WTC11 (cell line): Measurements from ENCODE around the gene DCAF17. TPM values are rescaled to one million over a fixed set of nuclear protein-coding genes. Genes with fewer than 3 reads are reported as not detected.

ENCODE experiments used
- ATAC-seq: fragments of 200-7000 bp; cut with Tn5 transposase; 2 replicates; pipeline ENCODE4 v1.10.0; 2021; ENCODE audit warnings: mild to moderate bottlenecking, moderate library complexity
- CTCF ChIA-PET: fragments of 300-600 bp; sonication (Branson Sonifier 250); formaldehyde crosslinking; loops from one replicate; lab custom pipeline; 2021; ENCODE audit warnings: antibody characterized with exemption; lab: Charles Lee
- POLR2A ChIA-PET: fragments of 350-600 bp; sonication (Branson Sonifier 250); formaldehyde crosslinking; loops from one replicate; lab custom pipeline; 2021; ENCODE audit warnings: antibody characterized with exemption; lab: Charles Lee
- DNase-seq: peaks from one replicate; pipeline ENCODE4 v3.0.0; 2021; ENCODE audit warnings: low spot score
- H3K27ac Mint-ChIP-seq: 2 replicates; pipeline ENCODE4 v1.8.0; 2021; ENCODE audit warnings: mixed read lengths
- H3K27me3 Mint-ChIP-seq: 2 replicates; pipeline ENCODE4 v1.8.0; 2021; ENCODE audit warnings: low read depth, mild to moderate bottlenecking, moderate library complexity, mixed read lengths
- H3K36me3 Mint-ChIP-seq: 2 replicates; pipeline ENCODE4 v1.8.0; 2021; ENCODE audit warnings: mixed read lengths
- H3K4me1 Mint-ChIP-seq: 2 replicates; pipeline ENCODE4 v1.8.0; 2022; ENCODE audit warnings: mixed read lengths
- H3K4me3 Mint-ChIP-seq: 2 replicates; pipeline ENCODE4 v1.8.0; 2021; ENCODE audit warnings: mild to moderate bottlenecking, moderate library complexity, mixed read lengths
- H3K9me3 Mint-ChIP-seq: 2 replicates; pipeline ENCODE4 v1.8.0; 2021; ENCODE audit warnings: mixed read lengths
- CBFB ChIP-seq: sonication (generic); formaldehyde crosslinking; IDR thresholded peaks from 2 replicates; pipeline ENCODE4 v1.8.1; 2022; ENCODE audit warnings: mild to moderate bottlenecking, low read depth, missing genetic modification reagents
- CREB1 ChIP-seq: sonication (generic); formaldehyde crosslinking; IDR thresholded peaks from 2 replicates; pipeline ENCODE4 v1.8.0; 2023; ENCODE audit warnings: mild to moderate bottlenecking, missing genetic modification reagents
- EMX1 ChIP-seq: fragments of 250-450 bp; sonication (Bioruptor Pico); IDR thresholded peaks from 2 replicates; pipeline ENCODE4 v1.8.0; 2021; ENCODE audit warnings: mild to moderate bottlenecking
- FOXP1 ChIP-seq: sonication (generic); formaldehyde crosslinking; IDR thresholded peaks from 2 replicates; pipeline ENCODE4 v1.8.0; 2022; ENCODE audit warnings: missing genetic modification reagents, mild to moderate bottlenecking, moderate library complexity, borderline replicate concordance
- GABPB1 ChIP-seq: sonication (generic); formaldehyde crosslinking; IDR thresholded peaks from 2 replicates; pipeline ENCODE4 v1.8.1; 2023; ENCODE audit warnings: mild to moderate bottlenecking, missing genetic modification reagents
- GTF2I ChIP-seq: fragments of 250-450 bp; sonication (Bioruptor Pico); conservative IDR thresholded peaks from 2 replicates; pipeline ENCODE4 v1.4.0; 2021; ENCODE audit warnings: mild to moderate bottlenecking
- IRF2 ChIP-seq: sonication (generic); formaldehyde crosslinking; IDR thresholded peaks from 2 replicates; pipeline ENCODE4 v1.8.0; 2022; ENCODE audit warnings: low read depth, missing genetic modification reagents, borderline replicate concordance
- JUN ChIP-seq: sonication (generic); formaldehyde crosslinking; IDR thresholded peaks from 2 replicates; pipeline ENCODE4 v1.8.0; 2023; ENCODE audit warnings: mild to moderate bottlenecking, missing genetic modification reagents
- KAT7 ChIP-seq: sonication (generic); formaldehyde crosslinking; IDR thresholded peaks from 2 replicates; pipeline ENCODE4 v1.8.1; 2023; ENCODE audit warnings: missing genetic modification reagents, mild to moderate bottlenecking, borderline replicate concordance
- MYBL2 ChIP-seq: sonication (generic); formaldehyde crosslinking; IDR thresholded peaks from 2 replicates; pipeline ENCODE4 v1.8.1; 2023; ENCODE audit warnings: mild to moderate bottlenecking, moderate library complexity, missing genetic modification reagents
- NFE2L1 ChIP-seq: sonication (generic); formaldehyde crosslinking; IDR thresholded peaks from 2 replicates; pipeline ENCODE4 v1.8.1; 2023; ENCODE audit warnings: missing genetic modification reagents
- NFYB ChIP-seq: sonication (generic); formaldehyde crosslinking; conservative IDR thresholded peaks from 2 replicates; pipeline ENCODE4 v1.8.0; 2022; ENCODE audit warnings: low read depth, missing genetic modification reagents
- SMAD4 ChIP-seq: sonication (generic); formaldehyde crosslinking; IDR thresholded peaks from 2 replicates; pipeline ENCODE4 v1.8.0; 2022; ENCODE audit warnings: mild to moderate bottlenecking, missing genetic modification reagents
- total RNA-seq: library from RNA; stranded (reverse); gene quantifications from 3 replicates; pipeline ENCODE4 v1.2.3, GENCODE V29; 2021
- TF ChIP-seq, protein P1 (sequence below): sonication (generic); formaldehyde crosslinking; IDR thresholded peaks from 2 replicates; pipeline ENCODE4 v1.8.1; 2023; ENCODE audit warnings: mild to moderate bottlenecking, missing genetic modification reagents
- TF ChIP-seq, protein P2 (sequence below): fragments of 250-450 bp; sonication (Bioruptor Pico); IDR thresholded peaks from 2 replicates; pipeline ENCODE4 v1.9.0; 2021; ENCODE audit warnings: mild to moderate bottlenecking
- TF ChIP-seq, protein P3 (sequence below): fragments of 200-600 bp; IDR thresholded peaks from 2 replicates; pipeline ENCODE4 v1.8.0; 2022; ENCODE audit warnings: antibody characterized with exemption
- TF ChIP-seq, protein P4 (sequence below): sonication (generic); formaldehyde crosslinking; IDR thresholded peaks from 2 replicates; pipeline ENCODE4 v1.8.0; 2023; ENCODE audit warnings: missing genetic modification reagents
- TF ChIP-seq, protein P5 (sequence below): sonication (generic); formaldehyde crosslinking; IDR thresholded peaks from 2 replicates; pipeline ENCODE4 v1.8.0; 2022; ENCODE audit warnings: mild to moderate bottlenecking, missing genetic modification reagents
- TF ChIP-seq, protein P6 (sequence below): sonication (generic); formaldehyde crosslinking; IDR thresholded peaks from 2 replicates; pipeline ENCODE4 v1.8.0; 2023; ENCODE audit warnings: mild to moderate bottlenecking, missing genetic modification reagents
- TF ChIP-seq, protein P7 (sequence below): sonication (generic); formaldehyde crosslinking; IDR thresholded peaks from 2 replicates; pipeline ENCODE4 v1.8.1; 2023; ENCODE audit warnings: mild to moderate bottlenecking, missing genetic modification reagents, moderate library complexity

DCAF17 gene
- total RNA-seq, 1 experiment from 2014 or later, result 27.2 TPM

DNA sequence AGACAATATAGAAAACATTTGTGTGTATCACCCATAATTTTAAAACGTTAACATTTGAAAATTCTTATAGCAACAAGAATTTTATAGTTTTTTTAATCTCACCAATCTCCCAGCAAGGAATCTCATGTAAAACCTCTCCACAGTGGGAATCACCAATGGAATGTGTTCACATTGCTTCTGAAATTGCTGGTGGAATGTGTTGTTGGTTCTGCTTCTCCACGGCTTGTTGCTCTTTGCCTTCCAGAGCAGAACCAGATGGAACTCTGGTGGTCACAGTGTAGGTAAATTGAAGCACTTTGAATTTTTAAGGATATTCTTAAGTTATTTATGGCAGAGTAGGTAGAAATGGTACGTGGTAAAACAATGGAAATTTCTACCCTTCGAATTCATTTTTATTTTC, 35.1 kb downstream of the DCAF17 start (continued):
- TF ChIP-seq, protein P1, sequence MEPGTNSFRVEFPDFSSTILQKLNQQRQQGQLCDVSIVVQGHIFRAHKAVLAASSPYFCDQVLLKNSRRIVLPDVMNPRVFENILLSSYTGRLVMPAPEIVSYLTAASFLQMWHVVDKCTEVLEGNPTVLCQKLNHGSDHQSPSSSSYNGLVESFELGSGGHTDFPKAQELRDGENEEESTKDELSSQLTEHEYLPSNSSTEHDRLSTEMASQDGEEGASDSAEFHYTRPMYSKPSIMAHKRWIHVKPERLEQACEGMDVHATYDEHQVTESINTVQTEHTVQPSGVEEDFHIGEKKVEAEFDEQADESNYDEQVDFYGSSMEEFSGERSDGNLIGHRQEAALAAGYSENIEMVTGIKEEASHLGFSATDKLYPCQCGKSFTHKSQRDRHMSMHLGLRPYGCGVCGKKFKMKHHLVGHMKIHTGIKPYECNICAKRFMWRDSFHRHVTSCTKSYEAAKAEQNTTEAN (CRISPR knock-in tag), result no peak
- TF ChIP-seq CREB1, result no peak
- TF ChIP-seq, protein P2, sequence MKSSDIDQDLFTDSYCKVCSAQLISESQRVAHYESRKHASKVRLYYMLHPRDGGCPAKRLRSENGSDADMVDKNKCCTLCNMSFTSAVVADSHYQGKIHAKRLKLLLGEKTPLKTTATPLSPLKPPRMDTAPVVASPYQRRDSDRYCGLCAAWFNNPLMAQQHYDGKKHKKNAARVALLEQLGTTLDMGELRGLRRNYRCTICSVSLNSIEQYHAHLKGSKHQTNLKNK, result no peak
- TF ChIP-seq NFYB (CRISPR knock-in tag), result no peak
- TF ChIP-seq, protein P3, sequence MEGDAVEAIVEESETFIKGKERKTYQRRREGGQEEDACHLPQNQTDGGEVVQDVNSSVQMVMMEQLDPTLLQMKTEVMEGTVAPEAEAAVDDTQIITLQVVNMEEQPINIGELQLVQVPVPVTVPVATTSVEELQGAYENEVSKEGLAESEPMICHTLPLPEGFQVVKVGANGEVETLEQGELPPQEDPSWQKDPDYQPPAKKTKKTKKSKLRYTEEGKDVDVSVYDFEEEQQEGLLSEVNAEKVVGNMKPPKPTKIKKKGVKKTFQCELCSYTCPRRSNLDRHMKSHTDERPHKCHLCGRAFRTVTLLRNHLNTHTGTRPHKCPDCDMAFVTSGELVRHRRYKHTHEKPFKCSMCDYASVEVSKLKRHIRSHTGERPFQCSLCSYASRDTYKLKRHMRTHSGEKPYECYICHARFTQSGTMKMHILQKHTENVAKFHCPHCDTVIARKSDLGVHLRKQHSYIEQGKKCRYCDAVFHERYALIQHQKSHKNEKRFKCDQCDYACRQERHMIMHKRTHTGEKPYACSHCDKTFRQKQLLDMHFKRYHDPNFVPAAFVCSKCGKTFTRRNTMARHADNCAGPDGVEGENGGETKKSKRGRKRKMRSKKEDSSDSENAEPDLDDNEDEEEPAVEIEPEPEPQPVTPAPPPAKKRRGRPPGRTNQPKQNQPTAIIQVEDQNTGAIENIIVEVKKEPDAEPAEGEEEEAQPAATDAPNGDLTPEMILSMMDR, result no peak
- TF ChIP-seq, protein P4, sequence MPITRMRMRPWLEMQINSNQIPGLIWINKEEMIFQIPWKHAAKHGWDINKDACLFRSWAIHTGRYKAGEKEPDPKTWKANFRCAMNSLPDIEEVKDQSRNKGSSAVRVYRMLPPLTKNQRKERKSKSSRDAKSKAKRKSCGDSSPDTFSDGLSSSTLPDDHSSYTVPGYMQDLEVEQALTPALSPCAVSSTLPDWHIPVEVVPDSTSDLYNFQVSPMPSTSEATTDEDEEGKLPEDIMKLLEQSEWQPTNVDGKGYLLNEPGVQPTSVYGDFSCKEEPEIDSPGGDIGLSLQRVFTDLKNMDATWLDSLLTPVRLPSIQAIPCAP (CRISPR knock-in tag), result no peak

DNA sequence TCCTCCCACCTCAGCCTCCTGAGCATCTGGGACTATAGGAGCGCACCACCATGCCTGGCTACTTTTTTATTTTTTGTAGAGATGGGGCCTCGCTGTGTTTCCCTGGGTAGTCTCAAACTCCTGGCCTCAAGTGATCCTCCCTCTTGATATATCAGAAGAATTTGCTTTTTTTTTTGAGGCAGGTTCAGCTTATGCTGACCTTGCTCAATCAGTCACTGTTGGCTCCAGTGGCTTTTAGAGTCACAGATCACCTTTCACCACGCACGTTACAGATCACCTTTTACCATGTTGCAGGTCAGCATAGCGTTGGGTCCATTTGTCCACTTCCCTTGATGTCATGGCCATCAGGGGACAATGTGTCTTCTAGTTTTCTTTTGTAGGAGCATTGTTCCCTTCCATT, 36.1 kb downstream of the DCAF17 start:
- no peaks in the 10 kb centered on the region for H3K4me1 Mint-ChIP-seq
- CTCF ChIA-PET, result no interaction called here
- TF ChIP-seq, protein P5, sequence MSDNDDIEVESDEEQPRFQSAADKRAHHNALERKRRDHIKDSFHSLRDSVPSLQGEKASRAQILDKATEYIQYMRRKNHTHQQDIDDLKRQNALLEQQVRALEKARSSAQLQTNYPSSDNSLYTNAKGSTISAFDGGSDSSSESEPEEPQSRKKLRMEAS (CRISPR knock-in tag), result no peak
- no peak for TF ChIP-seq KAT7 (CRISPR knock-in tag)
- TF ChIP-seq, protein P6, sequence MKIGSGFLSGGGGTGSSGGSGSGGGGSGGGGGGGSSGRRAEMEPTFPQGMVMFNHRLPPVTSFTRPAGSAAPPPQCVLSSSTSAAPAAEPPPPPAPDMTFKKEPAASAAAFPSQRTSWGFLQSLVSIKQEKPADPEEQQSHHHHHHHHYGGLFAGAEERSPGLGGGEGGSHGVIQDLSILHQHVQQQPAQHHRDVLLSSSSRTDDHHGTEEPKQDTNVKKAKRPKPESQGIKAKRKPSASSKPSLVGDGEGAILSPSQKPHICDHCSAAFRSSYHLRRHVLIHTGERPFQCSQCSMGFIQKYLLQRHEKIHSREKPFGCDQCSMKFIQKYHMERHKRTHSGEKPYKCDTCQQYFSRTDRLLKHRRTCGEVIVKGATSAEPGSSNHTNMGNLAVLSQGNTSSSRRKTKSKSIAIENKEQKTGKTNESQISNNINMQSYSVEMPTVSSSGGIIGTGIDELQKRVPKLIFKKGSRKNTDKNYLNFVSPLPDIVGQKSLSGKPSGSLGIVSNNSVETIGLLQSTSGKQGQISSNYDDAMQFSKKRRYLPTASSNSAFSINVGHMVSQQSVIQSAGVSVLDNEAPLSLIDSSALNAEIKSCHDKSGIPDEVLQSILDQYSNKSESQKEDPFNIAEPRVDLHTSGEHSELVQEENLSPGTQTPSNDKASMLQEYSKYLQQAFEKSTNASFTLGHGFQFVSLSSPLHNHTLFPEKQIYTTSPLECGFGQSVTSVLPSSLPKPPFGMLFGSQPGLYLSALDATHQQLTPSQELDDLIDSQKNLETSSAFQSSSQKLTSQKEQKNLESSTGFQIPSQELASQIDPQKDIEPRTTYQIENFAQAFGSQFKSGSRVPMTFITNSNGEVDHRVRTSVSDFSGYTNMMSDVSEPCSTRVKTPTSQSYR, result no peak
- no peak for TF ChIP-seq EMX1
- TF ChIP-seq SMAD4, result no peak
- TF ChIP-seq GABPB1 (CRISPR knock-in tag), result no peak
- TF ChIP-seq GTF2I (CRISPR knock-in tag), result no peak
- no peak for TF ChIP-seq FOXP1 (CRISPR knock-in tag)
- no peak for TF ChIP-seq IRF2
- TF ChIP-seq MYBL2 (CRISPR knock-in tag), result no peak
- TF ChIP-seq, protein P7, sequence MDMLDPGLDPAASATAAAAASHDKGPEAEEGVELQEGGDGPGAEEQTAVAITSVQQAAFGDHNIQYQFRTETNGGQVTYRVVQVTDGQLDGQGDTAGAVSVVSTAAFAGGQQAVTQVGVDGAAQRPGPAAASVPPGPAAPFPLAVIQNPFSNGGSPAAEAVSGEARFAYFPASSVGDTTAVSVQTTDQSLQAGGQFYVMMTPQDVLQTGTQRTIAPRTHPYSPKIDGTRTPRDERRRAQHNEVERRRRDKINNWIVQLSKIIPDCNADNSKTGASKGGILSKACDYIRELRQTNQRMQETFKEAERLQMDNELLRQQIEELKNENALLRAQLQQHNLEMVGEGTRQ (CRISPR knock-in tag), result no peak
- TF ChIP-seq CBFB (CRISPR knock-in tag), result no peak
- TF ChIP-seq NFE2L1, result no peak
- no peak for TF ChIP-seq JUN (CRISPR knock-in tag)
- H3K27me3 Mint-ChIP-seq, result no peaks in the 10 kb centered on the region
- ATAC-seq (no peak), DNase-seq (no peak)
- peaks cover 45% of the 10 kb centered on the region for H3K36me3 Mint-ChIP-seq
- no peak overlapping the region for H3K27ac Mint-ChIP-seq
- H3K4me3 Mint-ChIP-seq, result no peak overlapping the region
- H3K9me3 Mint-ChIP-seq, result no peaks in the 10 kb centered on the region
- POLR2A ChIA-PET, result no interaction called here
